K562 (cell line): Measurements from ENCODE around the gene UBE2E2. TPM values are rescaled to one million over a fixed set of nuclear protein-coding genes. Genes with fewer than 3 reads are reported as not detected.

Experiments
- ATAC-seq: fragments of 200-7000 bp; cut with Tn5 transposase; 3 replicates; pipeline ENCODE4 v1.9.1; 2020; ENCODE audit warnings: moderate library complexity
- BruUV-seq: library from RNA; stranded (reverse); fragments of 400-500 nt; replicated peaks from 2 replicates; lab custom pipeline; 2021; lab: Mats Ljungman, UMichigan
- CTCF ChIA-PET: fragments of 300-600 bp; formaldehyde crosslinking; extraction: SDS; loops from one replicate; lab custom pipeline; 2021; ENCODE audit warnings: low intra/inter-chr PET ratio; lab: Yijun Ruan, JAX
- POLR2A ChIA-PET: fragments of 300-600, 350-650 bp; sonication (Branson Sonifier 250); formaldehyde crosslinking; extraction: SDS; loops from one replicate; lab custom pipeline; 2021; ENCODE audit warnings: antibody characterized with exemption, inconsistent platforms; lab: Yijun Ruan, JAX
- DNase-seq, 4 experiments: peaks; one replicate each; pipeline versions ENCODE4 v3.0.0 to v3.0.0-alpha.2; 2011 to 2018; ENCODE audit warnings: low spot score in 3 of 4, mixed read lengths in 3 of 4; ENCODE audit errors: extremely low read depth in 1 of 4
- FAIRE-seq: peaks from 2 replicates; lab custom pipeline; 2011; peaks lifted over from hg19 to GRCh38; lab: Jason Lieb, UNC
- H2AFZ ChIP-seq: 2 replicates; pipeline ENCODE4 v1.6.0; 2011; ENCODE audit warnings: low read depth, low read length, control low read depth, inconsistent platforms
- H3K27ac ChIP-seq: fragments of 200-600 bp; 3 replicates; pipeline ENCODE4 v1.8.0; 2011; ENCODE audit warnings: low read depth, mild to moderate bottlenecking, control low read depth, inconsistent platforms, low read length, moderate library complexity, mixed read lengths; ENCODE audit errors: extremely low read depth
- H3K27me3 ChIP-seq, 2 experiments: fragments of 300-600 bp in 1 of 2; 2 replicates in 1 of 2; 3 replicates in 1 of 2; pipeline versions ENCODE4 v1.6.0 to v1.8.0; 2011; ENCODE audit warnings: inconsistent platforms in 2 of 2, low read length in 2 of 2, mild to moderate bottlenecking in 1 of 2, mixed read lengths in 1 of 2, moderate library complexity in 1 of 2; ENCODE audit not compliant: control insufficient read depth in 2 of 2, insufficient read depth in 2 of 2
- H3K36me3 ChIP-seq: fragments of 300-600 bp; 3 replicates; pipeline ENCODE4 v1.8.0; 2011; ENCODE audit warnings: mild to moderate bottlenecking, low read length, inconsistent platforms; ENCODE audit not compliant: control insufficient read depth, insufficient read depth
- H3K4me1 ChIP-seq, 2 experiments: fragments of 200-600 bp in 1 of 2; replicated peaks in 1 of 2; 2 replicates in 1 of 2; 3 replicates in 1 of 2; pipeline versions ENCODE4 v1.5.1 to v1.8.0; 2011; ENCODE audit warnings: inconsistent platforms in 2 of 2, low read length in 2 of 2, mild to moderate bottlenecking in 1 of 2, mixed read lengths in 1 of 2, moderate library complexity in 1 of 2; ENCODE audit not compliant: control insufficient read depth in 2 of 2, insufficient read depth in 2 of 2
- H3K4me2 ChIP-seq: 2 replicates; pipeline ENCODE4 v1.6.1; 2011; ENCODE audit warnings: low read length, control low read depth, inconsistent platforms, mixed read lengths; ENCODE audit not compliant: insufficient read depth
- H3K4me3 ChIP-seq: fragments of 200-600 bp; sonication (generic), shearing (Covaris generic); 2 replicates; pipeline ENCODE4 v1.5.1; 2016; ENCODE audit warnings: control low read depth, inconsistent platforms
- H3K79me2 ChIP-seq: fragments of 200-600 bp; 3 replicates; pipeline ENCODE4 v1.8.0; 2011; ENCODE audit warnings: low read length, inconsistent platforms; ENCODE audit not compliant: control insufficient read depth, insufficient read depth
- H3K9ac ChIP-seq, 2 experiments: 2 replicates each; pipeline versions ENCODE4 v1.6.0 to v1.6.1; 2011; ENCODE audit warnings: low read depth in 2 of 2, low read length in 2 of 2, control low read depth in 1 of 2, inconsistent platforms in 1 of 2, mild to moderate bottlenecking in 1 of 2, mixed read lengths in 1 of 2; ENCODE audit not compliant: insufficient read depth in 1 of 2
- H3K9me1 ChIP-seq: one replicate; pipeline ENCODE4 v1.6.0; 2011; ENCODE audit warnings: inconsistent platforms, mild to moderate bottlenecking, low read length, moderate library complexity; ENCODE audit not compliant: control insufficient read depth, insufficient read depth
- H3K9me3 ChIP-seq: replicated peaks from 2 replicates; pipeline ENCODE4 v1.5.1; 2011; ENCODE audit warnings: low read depth, low read length, inconsistent platforms; ENCODE audit not compliant: control insufficient read depth, insufficient read depth
- H4K20me1 ChIP-seq: replicated peaks from 2 replicates; pipeline ENCODE4 v1.6.1; 2011; ENCODE audit warnings: low read length, inconsistent platforms, mixed read lengths; ENCODE audit not compliant: control insufficient read depth, insufficient read depth
- ATF1 ChIP-seq, 2 experiments: fragments of 450-650 bp in 1 of 2; IDR thresholded peaks; 2 replicates each; pipeline ENCODE4 v1.6.1; 2016; ENCODE audit warnings: missing compliant biosample characterization in 1 of 2, missing genetic modification characterization in 1 of 2
- BRD4 ChIP-seq: fragments of 200-600 bp; sonication (generic); IDR thresholded peaks from 2 replicates; pipeline ENCODE4 v1.6.1; 2017; ENCODE audit warnings: inconsistent platforms
- CBX3 ChIP-seq, 2 experiments: IDR thresholded peaks; 1 replicate in 1 of 2; 2 replicates in 1 of 2; pipeline ENCODE4 v1.6.1; 2012; ENCODE audit warnings: inconsistent platforms in 2 of 2, low read length in 2 of 2, borderline replicate concordance in 1 of 2, control low read depth in 1 of 2
- CREBBP ChIP-seq: IDR thresholded peaks from one replicate; pipeline ENCODE4 v1.6.1; 2012; ENCODE audit warnings: low read depth, mild to moderate bottlenecking, control low read depth, inconsistent platforms, low read length
- DEAF1 ChIP-seq: fragments of 450-650 bp; formaldehyde crosslinking; IDR thresholded peaks from 2 replicates; pipeline ENCODE4 v1.4.0; 2020; ENCODE audit warnings: mild to moderate bottlenecking, moderate library complexity
- ELK1 ChIP-seq: sonication (generic); formaldehyde crosslinking; IDR thresholded peaks from 2 replicates; pipeline ENCODE4 v1.8.1; 2022; ENCODE audit warnings: missing genetic modification reagents
- ETS2 ChIP-seq: IDR thresholded peaks from 2 replicates; pipeline ENCODE4 v1.6.1; 2016; ENCODE audit warnings: borderline replicate concordance, missing genetic modification characterization, mild to moderate bottlenecking, moderate library complexity, missing compliant biosample characterization; ENCODE audit not compliant: poor library complexity, severe bottlenecking
- FOSL1 ChIP-seq: fragments of 200-800 bp; sonication (Bioruptor generic); conservative IDR thresholded peaks from 2 replicates; pipeline ENCODE4 v1.6.1; 2016; ENCODE audit warnings: missing genetic modification characterization, missing compliant biosample characterization
- HNRNPL ChIP-seq: fragments of 200-400 bp; formaldehyde crosslinking; IDR thresholded peaks from 2 replicates; pipeline ENCODE4 v1.6.1; 2017; ENCODE audit warnings: low read depth, mild to moderate bottlenecking, low read length
- IFI16 ChIP-seq: fragments of 250-450 bp; sonication (Bioruptor Pico); IDR thresholded peaks from 2 replicates; pipeline ENCODE4 v2.1.2; 2022; ENCODE audit warnings: mild to moderate bottlenecking, inconsistent platforms
- KDM5B ChIP-seq: fragments of 200-600 bp; sonication (generic); IDR thresholded peaks from 2 replicates; pipeline ENCODE4 v1.6.1; 2012; ENCODE audit warnings: low read depth, mild to moderate bottlenecking, moderate library complexity, low read length, control low read depth, inconsistent platforms; ENCODE audit not compliant: insufficient replicate concordance
- MCM3 ChIP-seq: fragments of 450-650 bp; IDR thresholded peaks from 2 replicates; pipeline ENCODE4 v1.6.1; 2016
- PCBP2 ChIP-seq: fragments of 200-400 bp; formaldehyde crosslinking; IDR thresholded peaks from 2 replicates; pipeline ENCODE4 v1.6.1; 2018; ENCODE audit warnings: low read length, low read depth, mild to moderate bottlenecking, moderate library complexity; ENCODE audit not compliant: poor library complexity, severe bottlenecking
- RBM14 ChIP-seq: fragments of 200-400 bp; formaldehyde crosslinking; IDR thresholded peaks from 2 replicates; pipeline ENCODE4 v1.6.1; 2018; ENCODE audit warnings: low read depth, mild to moderate bottlenecking, low read length, moderate library complexity, borderline replicate concordance; ENCODE audit not compliant: insufficient read depth
- TCFL5 ChIP-seq: fragments of 250-450 bp; sonication (Bioruptor Pico); conservative IDR thresholded peaks from 2 replicates; pipeline ENCODE4 v1.6.1; 2021; ENCODE audit warnings: mild to moderate bottlenecking, moderate library complexity, matching md5 sums
- TEAD2 ChIP-seq: fragments of 450-650 bp; IDR thresholded peaks from 2 replicates; pipeline ENCODE4 v1.6.1; 2016; ENCODE audit warnings: missing genetic modification characterization, control low read depth, missing compliant biosample characterization
- TRIM24 ChIP-seq, 2 experiments: fragments of 450-650 bp; IDR thresholded peaks; 2 replicates each; pipeline ENCODE4 v1.6.1; 2016
- ZNF324 ChIP-seq: fragments of 250-450 bp; sonication (Bioruptor Pico); IDR thresholded peaks from 2 replicates; pipeline ENCODE4 v1.4.0; 2020; ENCODE audit warnings: mild to moderate bottlenecking
- ZNF449 ChIP-seq: fragments of 250-450 bp; sonication (Bioruptor Pico); IDR thresholded peaks from 2 replicates; pipeline ENCODE4 v1.8.0; 2022; ENCODE audit warnings: moderate library complexity, mild to moderate bottlenecking, inconsistent platforms
- ZNF717 ChIP-seq: fragments of 250-450 bp; sonication (Bioruptor Pico); IDR thresholded peaks from 2 replicates; pipeline ENCODE4 v1.5.0; 2021
- WGBS: fragments of 100-300 bp; shearing (Covaris generic); methylation state at CpG from one replicate; pipeline ENCODE4 v1.1.6; 2016; ENCODE audit warnings: low coverage, mixed read lengths; ENCODE audit not compliant: insufficient coverage; ENCODE audit errors: missing lambda C conversion rate; 5-methylcytosine and 5-hydroxymethylcytosine counted together
- in situ Hi-C: fragments of 300-500 bp; cut with MboI; formaldehyde crosslinking; loops from 4 replicates; pipeline ENCODE4 v1.15.0; 2018; ENCODE audit warnings: inconsistent platforms, mixed read lengths
- intact Hi-C: fragments of 100-400 bp; cut with micrococcal nuclease; formaldehyde crosslinking; loops from 2 replicates; pipeline ENCODE4 v1.14.2; 2022
- polyA plus RNA-seq, 8 experiments: library from polyadenylated mRNA; depleted of rRNA in 4 of 8; stranded (reverse) in 5 of 8; unstranded in 3 of 8; fragments of >200 nt; fragmentation: Nextera tagmentation in 2 of 8; fragmentation: Illumina TruSeq in 1 of 8; extraction: Ambion mirVana in 2 of 8; extraction: Trizol in 1 of 8; gene quantifications; 2 replicates each; pipeline versions ENCODE4 v1.2.1 to v1.2.3, GENCODE V29; 2011 to 2014; ENCODE audit warnings: inconsistent platforms in 1 of 8, missing spikeins in 1 of 8
- total RNA-seq, 7 experiments: library from RNA; depleted of rRNA in 6 of 7; stranded (reverse); fragments of >200 nt in 6 of 7; fragmentation: Illumina TruSeq in 2 of 7; extraction: Trizol in 2 of 7; gene quantifications; 2 replicates each; pipeline versions ENCODE4 v1.2.1 to v1.2.3, GENCODE V29; 2011 to 2021; ENCODE audit warnings: low replicate concordance in 1 of 7

UBE2E2 gene
- total and polyA plus RNA-seq, 9 of the 15 experiments (the other 6 are each of a cell fraction or from before 2014, with no cell fraction given), result 0.22 to 5.1 (median 1.9) TPM

DNA sequence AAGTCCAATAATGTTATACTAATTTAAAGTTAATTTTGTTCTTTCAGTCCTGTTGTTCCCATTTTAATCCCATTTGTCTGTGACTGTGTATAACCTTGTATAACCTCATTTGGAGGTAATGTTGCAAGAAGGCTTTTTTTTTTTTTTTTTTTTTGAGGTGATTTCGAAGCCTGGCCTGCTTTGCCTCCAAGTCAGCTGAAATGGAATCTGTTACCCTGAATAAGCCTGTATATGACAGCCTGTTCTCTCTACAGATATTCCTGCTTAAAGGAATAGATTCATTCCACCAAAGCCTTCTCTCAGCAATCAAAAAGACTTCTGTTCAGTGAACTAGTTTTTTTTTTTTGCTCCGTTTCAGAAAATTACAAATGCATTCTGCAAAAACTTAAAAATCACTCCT, 330.9 kb downstream of the UBE2E2 start:
- Histone ChIP-seq H4K20me1 (no peaks in the 10 kb centered on the region), H3K4me3 (no peak overlapping the region), H3K9ac (no peak overlapping the region), H3K9me3 (no peaks in the 10 kb centered on the region), H3K9me1 (no peaks in the 10 kb centered on the region), H2AFZ (no peak overlapping the region), H3K27me3 (no peaks in the 10 kb centered on the region), H3K4me1 (no peaks in the 10 kb centered on the region), H3K36me3 (no peaks in the 10 kb centered on the region), H3K79me2 (no peaks in the 10 kb centered on the region), H3K27ac (no peak overlapping the region), H3K4me2 (no peak overlapping the region)
- WGBS, result 0% methylated on average over 2 of the region's 2 CpGs
- no peak for DNase-seq
- no peak for FAIRE-seq
- ChIA-PET POLR2A (no interaction called here), CTCF (interaction anchor here (0.7 kb wide), 1 partner anchor 36 kb away, joined by 3 read pairs; no protein-coding TSS in a partner anchor)
- BruUV-seq, result no TSS peak
- in situ Hi-C loops (no loop called here), intact Hi-C loops (no loop called here)
- TF ChIP-seq ZNF449 (CRISPR knock-in tag) (no peak), ELK1 (CRISPR knock-in tag) (no peak), BRD4 (no peak), TCFL5 (CRISPR knock-in tag) (no peak), ZNF324 (no peak), ZNF717 (CRISPR knock-in tag) (no peak), TRIM24 (IDR thresholded peaks at IDR 0.05) (no peak), IFI16 (CRISPR knock-in tag) (no peak), HNRNPL (no peak), ATF1 (CRISPR knock-in tag; IDR thresholded peaks at IDR 0.05) (no peak), ATF1 (tag; IDR thresholded peaks at IDR 0.05) (no peak), DEAF1 (CRISPR knock-in tag) (no peak), MCM3 (no peak), CREBBP (no peak), TEAD2 (tag) (no peak), RBM14 (no peak), PCBP2 (no peak), CBX3 (IDR thresholded peaks at IDR 0.05; ENCODE audit: borderline replicate concordance in 1 of 2, low read length in 2 of 2) (no peak), FOSL1 (tag) (no peak), KDM5B (no peak), ETS2 (no peak)
- ATAC-seq, result no peak
